Esophagus (tissue), 2 donors: ENCODE results near the gene LAD1. TPM values are rescaled to one million over a fixed set of nuclear protein-coding genes. Genes with fewer than 3 reads are reported as not detected.

Experiments
- H3K27ac ChIP-seq, 2 donors: one replicate each; pipeline ENCODE4 v1.5.1; 2013; ENCODE audit warnings: low read depth in 2 of 2, mild to moderate bottlenecking in 2 of 2, inconsistent platforms in 1 of 2, low read length in 1 of 2, moderate library complexity in 1 of 2
- H3K27me3 ChIP-seq, 2 donors: one replicate each; pipeline ENCODE4 v1.6.1; 2013; ENCODE audit warnings: low read length in 2 of 2, control low read depth in 1 of 2, mild to moderate bottlenecking in 1 of 2; ENCODE audit not compliant: insufficient read depth in 2 of 2, control insufficient read depth in 1 of 2
- H3K36me3 ChIP-seq, 2 donors: one replicate each; pipeline ENCODE4 v1.6.1; 2013; ENCODE audit warnings: low read length in 1 of 2; ENCODE audit not compliant: control insufficient read depth in 2 of 2, insufficient read depth in 2 of 2
- H3K4me1 ChIP-seq, 2 donors: one replicate each; pipeline ENCODE4 v1.6.1; 2013; ENCODE audit warnings: low read length in 1 of 2; ENCODE audit not compliant: control insufficient read depth in 2 of 2, insufficient read depth in 2 of 2
- H3K4me3 ChIP-seq, 2 donors: one replicate each; pipeline ENCODE4 v1.5.1; 2013; ENCODE audit warnings: low read length in 2 of 2, mild to moderate bottlenecking in 2 of 2, low read depth in 1 of 2, moderate library complexity in 1 of 2
- H3K9me3 ChIP-seq, 2 donors: one replicate each; pipeline ENCODE4 v1.6.1; 2013; ENCODE audit warnings: mild to moderate bottlenecking in 2 of 2, low read depth in 1 of 2, low read length in 1 of 2, moderate library complexity in 1 of 2; ENCODE audit not compliant: control insufficient read depth in 2 of 2, insufficient read depth in 1 of 2
- WGBS, 2 donors: extraction: QIAGEN DNeasy Blood & Tissue Kit; methylation state at CpG; one replicate each; pipeline ENCODE4 v1.1.7; 2013; 5-methylcytosine and 5-hydroxymethylcytosine counted together
- polyA plus RNA-seq, 2 donors: library from polyadenylated mRNA; stranded (reverse); fragments of 200-250 nt; gene quantifications; one replicate each; pipeline ENCODE4 v1.2.3, GENCODE V29; 2013
- donor health status: healthy with polysubstance abuse.
- donor health status: Bipolar disorder and iron deficiency.

Gene LAD1
- polyA plus RNA-seq, 2 donors = 275 to 286 TPM

GRCh38 chr1:201430776-201431175 is 31.7 kb upstream of the LAD1 start:
- Histone ChIP-seq H3K4me3 (no peak overlapping the region), H3K4me1 (peaks cover 0 to 12% of the 10 kb centered on the region in 2 donors), H3K27me3 (no peaks in the 10 kb centered on the region), H3K36me3 (no peaks in the 10 kb centered on the region), H3K27ac (no peak overlapping the region), H3K9me3 (no peaks in the 10 kb centered on the region)
- 77 to 86% methylated on average over 4 of the region's 4 CpGs for WGBS, 2 donors

- H3K27me3 ChIP-seq = no peaks in the 10 kb centered on the region
- no peak overlapping the region for H3K27ac ChIP-seq
- no peaks in the 10 kb centered on the region for H3K9me3 ChIP-seq
- WGBS, 2 donors = 67 to 69% methylated on average over 17 to 18 of the region's 18 CpGs
- peaks cover 0 to 12% of the 10 kb centered on the region in 2 donors for H3K4me1 ChIP-seq
- H3K36me3 ChIP-seq = no peaks in the 10 kb centered on the region
- no peak overlapping the region for H3K4me3 ChIP-seq
These were observed 30.8 kb upstream of the LAD1 start for GRCh38 chr1:201429736-201430501.

GRCh38 chr1:201427963-201428362 is 28.8 kb upstream of the LAD1 start:
- Histone ChIP-seq H3K27ac (no peak overlapping the region), H3K27me3 (no peaks in the 10 kb centered on the region), H3K4me3 (no peak overlapping the region), H3K36me3 (no peaks in the 10 kb centered on the region), H3K9me3 (no peaks in the 10 kb centered on the region), H3K4me1 (peaks cover 0 to 12% of the 10 kb centered on the region in 2 donors)
- whole genome bisulfite sequencing, 2 donors = 54 to 72% methylated on average over 4 to 6 of the region's 6 CpGs

- Histone ChIP-seq H3K36me3 (no peaks in the 10 kb centered on the region), H3K9me3 (no peaks in the 10 kb centered on the region), H3K4me1 (peaks cover 0 to 12% of the 10 kb centered on the region in 2 donors), H3K4me3 (no peak overlapping the region), H3K27me3 (no peaks in the 10 kb centered on the region), H3K27ac (no peak overlapping the region)
- WGBS, 2 donors = 70 to 81% methylated on average over 14 to 15 of the region's 15 CpGs
These were observed 27.6 kb upstream of the LAD1 start for GRCh38 chr1:201426479-201427310.

GRCh38 chr1:201424146-201424545 is 25.0 kb upstream of the LAD1 start:
- 84 to 89% methylated on average over 2 of the region's 2 CpGs for WGBS, 2 donors

GRCh38 chr1:201423655-201424054 is 24.5 kb upstream of the LAD1 start:
- WGBS, 2 donors = 93 to 95% methylated on average over 6 of the region's 6 CpGs

More at GRCh38 chr1:201424146-201424545, 25.0 kb upstream of the LAD1 start:
- H3K27me3 ChIP-seq = no peaks in the 10 kb centered on the region
- no peak overlapping the region for H3K4me3 ChIP-seq
- no peaks in the 10 kb centered on the region for H3K36me3 ChIP-seq
- H3K27ac ChIP-seq = no peak overlapping the region
- H3K9me3 ChIP-seq = no peaks in the 10 kb centered on the region
- peaks cover 0 to 4% of the 10 kb centered on the region in 2 donors for H3K4me1 ChIP-seq

GRCh38 chr1:201422436-201423030 is 23.4 kb upstream of the LAD1 start:
- H3K36me3 ChIP-seq = no peaks in the 10 kb centered on the region
- no peak overlapping the region for H3K4me3 ChIP-seq
- H3K9me3 ChIP-seq = no peaks in the 10 kb centered on the region
- H3K27ac ChIP-seq = no peak overlapping the region
- no peaks in the 10 kb centered on the region for H3K27me3 ChIP-seq
- H3K4me1 ChIP-seq = no peaks in the 10 kb centered on the region
- 74 to 83% methylated on average over 6 of the region's 6 CpGs for WGBS, 2 donors

More at GRCh38 chr1:201423655-201424054, 24.5 kb upstream of the LAD1 start:
- Histone ChIP-seq H3K27ac (no peak overlapping the region), H3K4me1 (peaks cover 0 to 4% of the 10 kb centered on the region in 2 donors), H3K27me3 (no peaks in the 10 kb centered on the region), H3K4me3 (no peak overlapping the region), H3K9me3 (no peaks in the 10 kb centered on the region), H3K36me3 (no peaks in the 10 kb centered on the region)

- Histone ChIP-seq H3K9me3 (no peaks in the 10 kb centered on the region), H3K4me3 (no peak overlapping the region), H3K4me1 (no peaks in the 10 kb centered on the region), H3K27me3 (no peaks in the 10 kb centered on the region), H3K36me3 (no peaks in the 10 kb centered on the region), H3K27ac (no peak overlapping the region)
- WGBS, 2 donors = 64 to 71% methylated on average over 3 of the region's 3 CpGs
These were observed 22.9 kb upstream of the LAD1 start for GRCh38 chr1:201422026-201422425.

- H3K4me1 ChIP-seq = no peaks in the 10 kb centered on the region
- WGBS, 2 donors = 78 to 83% methylated on average over 8 of the region's 8 CpGs
- no peaks in the 10 kb centered on the region for H3K36me3 ChIP-seq
- no peaks in the 10 kb centered on the region for H3K27me3 ChIP-seq
- no peak overlapping the region for H3K4me3 ChIP-seq
- H3K27ac ChIP-seq = no peak overlapping the region
- H3K9me3 ChIP-seq = no peaks in the 10 kb centered on the region
These were observed 21.9 kb upstream of the LAD1 start for GRCh38 chr1:201421041-201421440.
